HG03460 (cell line): Measurements from ENCODE around the gene METTL21A.
A peak's percentile ranks its signal among the peaks of the same experiment; 100 is the strongest.
"Not testable (repeated sequence)": the region's sequence is repeated elsewhere in the genome, so short reads cannot be mapped to it uniquely, and the experiment has no call there.

Experiments used
- ATAC-seq: cut with Tn5 transposase; IDR thresholded peaks from one replicate; pipeline ENCODE4 v1.9.1; 2021; ENCODE audit not compliant: unreplicated experiment

The METTL21A gene

GRCh38 chr2:207625014-207625907 lies at the start of gene METTL21A:
Gene METTL21A (minus strand): TSS chr2:207625394. CDS start chr2:207624375, 1,019 bp downstream.
- peak; percentile 54 for ATAC-seq

DNA sequence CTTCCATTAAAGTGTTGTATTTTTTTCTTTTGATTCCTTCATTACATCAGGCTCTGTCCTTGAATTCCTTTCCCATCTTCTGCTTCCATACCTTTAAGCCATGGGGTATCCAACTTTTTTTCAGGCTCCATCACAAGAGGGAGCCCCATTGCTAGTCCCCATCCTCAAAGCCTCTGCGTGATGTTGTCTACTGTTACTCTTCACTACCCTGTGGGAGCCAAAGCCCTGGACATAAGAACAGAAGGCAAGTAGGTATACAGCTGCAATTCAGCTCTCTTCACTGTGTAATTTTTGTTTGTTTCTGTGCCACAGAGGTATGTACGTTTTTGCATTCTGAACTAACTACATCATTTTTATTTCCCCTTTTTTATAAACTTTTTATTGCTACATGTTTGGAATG lies 49.6 kb upstream of the METTL21A start:
- ATAC-seq: no peak

DNA sequence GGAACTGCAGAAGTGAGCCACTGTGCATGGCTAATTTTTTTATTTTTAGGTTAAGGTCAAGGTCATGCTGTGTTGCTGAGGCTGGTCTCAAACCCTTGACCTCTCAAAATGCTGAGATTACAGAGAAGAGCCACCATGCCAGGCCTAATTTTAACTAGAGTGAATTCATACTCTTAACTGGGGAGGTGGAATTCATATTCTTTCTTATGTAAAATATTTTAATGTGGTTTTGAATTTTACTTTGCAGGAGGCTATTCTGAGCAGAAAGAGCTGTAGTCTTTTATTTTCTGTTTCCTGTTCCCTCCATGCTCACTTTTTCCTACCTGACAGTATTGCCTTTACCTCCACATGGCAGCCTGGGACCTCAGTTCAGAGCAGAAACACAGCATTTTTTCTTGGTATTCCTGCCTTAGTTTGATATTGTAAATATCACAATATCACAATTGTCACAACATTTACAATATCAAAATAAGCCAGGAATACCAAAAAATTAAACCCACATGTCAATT lies 49.1 kb upstream of the METTL21A start:
- ATAC-seq: no peak

DNA sequence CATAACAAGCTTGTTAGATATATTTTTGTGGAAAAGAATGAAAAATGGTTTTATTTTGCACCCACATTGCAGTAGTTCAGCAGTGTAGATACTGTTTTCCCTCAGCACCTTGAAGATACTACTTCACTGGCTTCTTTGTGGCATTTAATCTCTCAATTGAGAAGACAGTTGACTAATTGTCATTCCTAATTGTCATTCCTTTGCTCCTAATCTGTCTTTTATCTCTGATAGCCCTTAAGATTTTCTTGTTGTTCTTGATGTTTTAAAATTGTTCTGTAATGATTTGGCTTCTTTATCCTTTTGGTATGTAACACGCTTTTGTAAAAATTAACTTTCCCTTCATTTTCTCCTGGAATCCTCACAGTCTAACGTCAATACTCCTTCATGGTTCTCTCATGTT lies 48.2 kb upstream of the METTL21A start:
- no peak for ATAC-seq

DNA sequence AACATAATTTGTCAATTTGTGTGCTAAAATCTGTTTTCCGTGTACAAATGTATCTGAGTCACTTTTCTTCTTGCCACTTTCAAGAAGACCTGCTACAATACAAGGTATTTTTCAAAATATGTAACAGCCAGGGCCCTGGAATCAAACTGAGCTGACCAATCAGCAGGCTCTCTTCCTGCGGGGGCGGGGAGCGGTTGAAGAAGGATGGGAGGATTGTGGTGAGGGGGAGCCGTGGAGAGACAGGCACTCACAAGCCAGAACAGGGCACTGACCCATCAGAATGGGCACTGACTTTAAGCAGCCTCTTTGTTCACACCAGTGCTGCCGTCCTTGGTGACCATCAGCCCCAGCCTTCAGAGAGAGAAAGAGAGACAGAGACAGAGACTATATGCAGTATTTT lies 45.7 kb upstream of the METTL21A start:
- ATAC-seq: no peak

DNA sequence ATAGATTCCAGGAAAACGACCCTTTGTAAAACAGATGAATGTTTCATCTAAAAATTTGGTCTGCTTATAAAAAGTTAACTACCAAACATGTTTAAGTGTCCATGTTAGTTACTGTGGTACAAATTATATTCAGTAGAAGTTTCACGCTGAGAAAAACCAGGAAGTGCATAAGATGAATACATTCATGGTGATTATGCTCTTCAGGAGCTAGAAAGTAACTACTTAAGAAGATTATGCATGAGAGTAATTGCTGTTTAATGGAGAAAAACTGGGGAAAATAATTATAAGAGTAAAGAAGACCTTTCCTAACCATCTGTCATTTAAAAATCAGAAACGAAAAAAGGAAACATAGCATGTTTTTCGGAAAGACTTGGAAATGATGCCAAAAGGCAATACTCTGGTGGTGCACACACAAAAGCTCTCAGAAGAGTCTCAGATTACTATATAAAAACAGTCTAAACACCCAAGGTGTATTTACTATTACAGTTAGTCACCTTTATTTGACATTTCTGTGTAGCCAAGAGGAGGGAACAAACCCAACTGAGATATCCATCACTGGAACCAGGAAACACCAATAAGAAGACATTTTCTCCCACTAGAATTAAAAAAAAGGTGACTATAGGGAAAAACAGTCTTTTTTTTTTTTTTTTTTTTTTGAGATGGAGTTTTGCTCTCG lies 38.8 kb upstream of the METTL21A start:
- no peak for ATAC-seq

- peak; percentile 88 for ATAC-seq
These were observed 37.0 kb upstream of the METTL21A start for GRCh38 chr2:207662203-207662602.

DNA sequence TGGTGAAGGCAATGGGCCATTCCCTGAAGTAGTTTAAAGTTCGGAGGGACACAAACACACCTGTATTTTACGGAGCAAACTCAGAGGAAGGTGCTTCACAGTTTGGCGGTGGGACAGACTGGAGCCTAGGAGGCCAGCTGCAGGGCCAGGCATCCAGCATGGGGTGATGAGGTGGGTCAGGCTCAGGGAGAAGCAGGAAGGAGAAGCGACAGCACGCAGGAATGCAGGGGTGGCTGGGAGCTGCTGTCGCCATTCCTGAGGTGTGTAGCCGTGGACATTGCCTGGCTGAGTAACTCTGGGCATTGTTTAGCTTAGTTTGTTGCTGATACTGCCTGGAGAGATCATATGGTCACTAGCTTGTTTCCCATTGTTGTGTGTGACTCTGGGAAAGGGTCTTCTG lies 35.8 kb upstream of the METTL21A start:
- ATAC-seq: no peak

GRCh38 chr2:207658156-207658555 lies 33.0 kb upstream of the METTL21A start:
- no peak for ATAC-seq

GRCh38 chr2:207655000-207655399 lies 29.8 kb upstream of the METTL21A start:
- no peak for ATAC-seq

- not testable (repeated sequence) for ATAC-seq
These were observed 21.4 kb upstream of the METTL21A start for GRCh38 chr2:207646582-207646981.

DNA sequence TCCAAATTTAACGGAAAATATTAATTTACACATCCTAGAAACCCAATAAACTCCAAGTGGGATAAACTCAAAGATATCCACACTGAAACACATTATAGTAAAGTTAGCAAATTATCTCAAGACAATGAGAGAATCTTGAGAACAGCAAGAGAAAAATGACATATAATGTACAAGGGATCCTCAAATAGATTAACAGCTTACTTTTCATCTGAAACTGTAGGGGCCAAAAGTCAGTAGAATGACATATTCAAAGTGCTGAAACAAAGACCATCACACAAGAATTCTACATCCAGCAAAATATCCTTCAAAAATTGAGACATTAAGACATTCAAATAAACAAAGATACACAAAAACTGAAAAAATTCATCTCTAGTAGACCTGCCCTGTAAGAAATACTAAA lies 18.7 kb upstream of the METTL21A start:
- ATAC-seq: no peak

GRCh38 chr2:207640661-207641060 lies 15.5 kb upstream of the METTL21A start:
- ATAC-seq: no peak

- ATAC-seq: no peak
These were observed 15.0 kb upstream of the METTL21A start for GRCh38 chr2:207640160-207640559.

DNA sequence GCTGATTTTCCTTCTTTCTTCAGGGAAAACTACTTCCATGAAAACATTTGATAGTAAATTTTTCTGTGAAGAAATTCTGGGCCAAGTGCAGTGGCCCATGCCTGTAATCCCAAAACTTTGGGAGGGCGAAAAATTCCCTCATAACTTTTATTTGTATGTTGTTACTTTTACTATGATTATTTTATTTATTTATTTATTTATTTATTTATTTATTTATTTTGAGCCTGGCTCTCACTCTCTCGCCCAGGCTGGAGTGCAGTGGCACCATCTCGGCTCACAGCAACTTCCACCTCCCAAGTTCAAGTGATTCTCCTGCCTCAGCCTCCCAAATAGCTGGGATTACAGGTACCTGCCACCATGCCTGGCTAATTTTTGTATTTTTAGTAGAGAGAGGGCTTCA lies 14.1 kb upstream of the METTL21A start:
- ATAC-seq: not testable (repeated sequence)

GRCh38 chr2:207635468-207636200 lies 10.4 kb upstream of the METTL21A start:
- ATAC-seq: no peak

DNA sequence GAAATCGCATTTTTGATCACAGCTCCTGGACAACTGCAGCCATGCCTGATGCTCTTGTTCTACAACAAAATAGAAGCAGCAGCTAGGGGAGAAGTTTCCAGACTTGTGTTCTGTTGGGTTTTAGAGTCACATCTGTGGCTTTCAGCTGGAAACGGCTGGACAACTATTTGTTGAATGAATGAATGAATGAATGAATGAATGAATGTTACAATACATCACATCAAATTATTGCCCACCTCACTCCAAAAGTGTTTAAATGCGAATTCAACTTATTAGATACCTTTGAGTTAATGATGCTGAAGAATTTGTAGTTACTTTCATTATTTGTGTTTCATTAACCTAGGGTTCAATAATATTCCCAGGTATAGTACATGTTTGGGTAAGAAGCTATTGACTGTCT lies 8.5 kb upstream of the METTL21A start:
- ATAC-seq: no peak

DNA sequence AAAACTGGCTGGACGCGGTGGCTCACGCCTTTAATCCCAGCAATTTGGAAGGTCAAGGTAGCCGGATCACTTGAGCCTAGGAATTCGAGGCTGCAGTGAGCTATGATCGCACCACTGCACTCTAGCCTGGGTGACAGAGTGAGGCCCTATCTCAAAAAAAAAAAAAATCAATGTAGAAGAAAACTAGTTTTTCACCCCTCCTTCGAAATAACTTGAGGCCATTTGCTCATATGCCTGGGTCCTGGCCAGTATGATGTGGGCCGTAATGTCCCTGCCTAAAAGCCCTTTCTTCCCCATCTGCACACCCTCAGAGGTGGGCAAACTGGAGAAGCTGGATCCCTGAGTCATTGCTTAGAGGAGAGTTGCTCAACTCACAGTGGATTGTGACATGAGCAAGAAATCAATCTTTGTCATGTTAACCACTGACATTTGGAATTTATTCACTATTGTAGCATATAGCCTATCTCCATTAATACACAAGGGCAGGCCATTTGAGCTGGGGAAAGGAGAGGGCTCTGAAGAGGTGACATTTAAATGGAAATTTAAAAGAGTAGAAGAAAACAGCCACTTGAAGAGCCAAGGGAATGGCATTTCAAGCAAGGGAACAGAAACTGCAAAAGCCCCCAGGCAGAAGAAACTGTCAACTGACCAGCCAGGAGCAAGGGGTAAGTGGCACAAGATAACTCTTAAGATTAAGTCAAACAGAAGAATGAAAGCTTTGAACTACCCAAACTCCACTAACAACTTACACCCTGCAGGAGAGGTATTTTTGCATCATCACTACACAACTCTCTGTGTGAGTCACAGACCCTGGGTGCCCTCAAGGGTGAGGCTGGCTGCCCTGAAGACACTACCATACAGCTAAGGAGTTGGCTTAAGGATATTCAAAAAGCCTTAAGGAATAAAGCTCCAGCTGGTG lies 7.6 kb upstream of the METTL21A start:
- ATAC-seq: no peak

GRCh38 chr2:207630491-207630890 lies 5.3 kb upstream of the METTL21A start:
- no peak for ATAC-seq

- no peak for ATAC-seq
These were observed 4.4 kb upstream of the METTL21A start for GRCh38 chr2:207629553-207629952.
